ENCODE measurements around the gene PRSS56.

PRSS56 gene

GRCh38 chr2:232526372-232526941 lies 6.3 kb downstream of the PRSS56 start:
- Histone ChIP-seq H3K4me1 (ENCODE audit: control insufficient read depth in 1 of 2, insufficient read depth in 1 of 2, low read depth in 1 of 2, low read length in 1 of 2) (peaks cover 0 to 9% of the 10 kb centered on the region in 2 experiments), H3K36me3 (no peaks in the 10 kb centered on the region), H3K27me3 (peaks cover 78% of the 10 kb centered on the region), H3K4me3 (ENCODE audit: low read depth in 1 of 2, low read length in 1 of 2) (no peak overlapping the region), H3K9me3 (no peaks in the 10 kb centered on the region), H3K27ac (no peak overlapping the region)
- no peak for TF ChIP-seq CTCF (IDR thresholded peaks at IDR 0.05)

- Histone ChIP-seq H3K27ac (no peak overlapping the region), H3K36me3 (no peaks in the 10 kb centered on the region), H3K4me1 (ENCODE audit: control insufficient read depth in 1 of 2, insufficient read depth in 1 of 2, low read depth in 1 of 2, low read length in 1 of 2) (no peaks in the 10 kb centered on the region), H3K9me3 (no peaks in the 10 kb centered on the region), H3K27me3 (peaks cover 62% of the 10 kb centered on the region), H3K4me3 (ENCODE audit: low read depth in 1 of 2, low read length in 1 of 2) (no peak overlapping the region)
- TF ChIP-seq CTCF (IDR thresholded peaks at IDR 0.05): no peak
Observed at GRCh38 chr2:232527905-232528470, 7.8 kb downstream of the PRSS56 start.

GRCh38 chr2:232528746-232529460 lies 8.7 kb downstream of the PRSS56 start:
- H3K4me1 ChIP-seq (ENCODE audit: control insufficient read depth in 1 of 2, insufficient read depth in 1 of 2, low read depth in 1 of 2, low read length in 1 of 2): no peaks in the 10 kb centered on the region
- H3K9me3 ChIP-seq: no peaks in the 10 kb centered on the region
- H3K27ac ChIP-seq: no peak overlapping the region
- H3K27me3 ChIP-seq: peaks cover 53% of the 10 kb centered on the region
- TF ChIP-seq CTCF (IDR thresholded peaks at IDR 0.05): no peak
- no peaks in the 10 kb centered on the region for H3K36me3 ChIP-seq
- no peak overlapping the region for H3K4me3 ChIP-seq (ENCODE audit: low read depth in 1 of 2, low read length in 1 of 2)

- no peak overlapping the region for H3K4me3 ChIP-seq (ENCODE audit: low read depth in 1 of 2, low read length in 1 of 2)
Observed at GRCh38 chr2:232529806-232530547, 9.8 kb downstream of the PRSS56 start.

More at GRCh38 chr2:232529806-232530547, 9.8 kb downstream of the PRSS56 start:
- Histone ChIP-seq H3K4me1 (ENCODE audit: control insufficient read depth in 1 of 2, insufficient read depth in 1 of 2, low read depth in 1 of 2, low read length in 1 of 2) (no peaks in the 10 kb centered on the region), H3K27me3 (peaks cover 42% of the 10 kb centered on the region), H3K27ac (no peak overlapping the region), H3K9me3 (no peaks in the 10 kb centered on the region), H3K36me3 (no peaks in the 10 kb centered on the region)
- no peak for TF ChIP-seq CTCF (IDR thresholded peaks at IDR 0.05)
